Thyroid gland (tissue), 4 donors: ENCODE results near the gene MBNL2.

ENCODE experiments used
- POLR2A ChIP-seq, 2 donors: fragments of 450-650 bp; IDR thresholded peaks; one replicate each; pipeline ENCODE4 v1.6.1; 2017; ENCODE audit warnings: antibody characterized with exemption in 2 of 2, mild to moderate bottlenecking in 2 of 2, moderate library complexity in 1 of 2
- TF ChIP-seq, protein P1 (sequence below), 6 experiments: fragments of 200-600 bp in 3 of 6; fragments of 450-650 bp in 3 of 6; sonication (generic) in 3 of 6; IDR thresholded peaks; one replicate each; pipeline ENCODE4 v1.5.1; 2016 to 2019; ENCODE audit warnings: antibody characterized with exemption in 6 of 6, mild to moderate bottlenecking in 2 of 6, inconsistent platforms in 1 of 6, moderate library complexity in 1 of 6

- TF ChIP-seq, protein P1, sequence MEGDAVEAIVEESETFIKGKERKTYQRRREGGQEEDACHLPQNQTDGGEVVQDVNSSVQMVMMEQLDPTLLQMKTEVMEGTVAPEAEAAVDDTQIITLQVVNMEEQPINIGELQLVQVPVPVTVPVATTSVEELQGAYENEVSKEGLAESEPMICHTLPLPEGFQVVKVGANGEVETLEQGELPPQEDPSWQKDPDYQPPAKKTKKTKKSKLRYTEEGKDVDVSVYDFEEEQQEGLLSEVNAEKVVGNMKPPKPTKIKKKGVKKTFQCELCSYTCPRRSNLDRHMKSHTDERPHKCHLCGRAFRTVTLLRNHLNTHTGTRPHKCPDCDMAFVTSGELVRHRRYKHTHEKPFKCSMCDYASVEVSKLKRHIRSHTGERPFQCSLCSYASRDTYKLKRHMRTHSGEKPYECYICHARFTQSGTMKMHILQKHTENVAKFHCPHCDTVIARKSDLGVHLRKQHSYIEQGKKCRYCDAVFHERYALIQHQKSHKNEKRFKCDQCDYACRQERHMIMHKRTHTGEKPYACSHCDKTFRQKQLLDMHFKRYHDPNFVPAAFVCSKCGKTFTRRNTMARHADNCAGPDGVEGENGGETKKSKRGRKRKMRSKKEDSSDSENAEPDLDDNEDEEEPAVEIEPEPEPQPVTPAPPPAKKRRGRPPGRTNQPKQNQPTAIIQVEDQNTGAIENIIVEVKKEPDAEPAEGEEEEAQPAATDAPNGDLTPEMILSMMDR (IDR thresholded peaks at IDR 0.05), result no peak
- TF ChIP-seq POLR2A (IDR thresholded peaks at IDR 0.05), result no peak
These were observed 18.0 kb downstream of the MBNL2 start for GRCh38 chr13:97239943-97240787.
